GM21619 (cell line): ENCODE data around the gene BTD.

Experiments
- ATAC-seq: cut with Tn5 transposase; IDR thresholded peaks from one replicate; pipeline ENCODE4 v1.9.1; 2021; ENCODE audit not compliant: unreplicated experiment

Gene BTD

GRCh38 chr3:15664144-15664543, 62.6 kb downstream of the BTD start:
- no peak for ATAC-seq

DNA sequence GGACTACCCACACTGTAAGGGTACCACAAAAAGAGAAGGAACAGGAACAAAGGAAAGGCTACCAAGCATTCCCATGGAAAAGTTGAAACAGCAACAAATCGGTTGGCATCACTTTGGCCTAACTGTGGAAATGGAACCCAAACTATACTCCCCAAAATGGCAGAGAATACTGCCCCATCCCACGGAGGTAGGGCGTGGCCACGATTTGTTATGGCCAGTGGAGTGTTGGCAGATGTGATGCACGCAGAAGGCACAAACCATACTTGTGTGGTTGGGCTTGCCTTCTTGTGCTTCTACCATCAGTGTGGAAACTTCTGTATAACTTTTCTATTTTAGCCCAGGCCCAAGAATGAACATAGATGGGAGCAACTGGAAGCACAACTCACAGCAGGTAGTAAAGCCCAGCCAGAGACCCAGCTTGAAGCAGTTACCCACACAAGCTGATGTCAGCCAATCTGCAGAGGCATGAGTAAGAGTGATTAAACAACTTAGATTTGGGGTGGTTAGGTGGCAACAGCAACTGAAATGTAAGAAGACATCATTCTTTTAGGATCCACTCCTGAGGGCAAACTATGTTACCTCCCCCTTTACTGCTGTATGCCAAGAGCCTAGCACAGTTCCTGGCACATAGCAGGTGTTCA, 64.1 kb downstream of the BTD start:
- ATAC-seq = no peak

- ATAC-seq = no peak
Observed at GRCh38 chr3:15666277-15666676, 64.7 kb downstream of the BTD start.

- ATAC-seq = no peak
Observed at GRCh38 chr3:15667484-15667883, 65.9 kb downstream of the BTD start.

DNA sequence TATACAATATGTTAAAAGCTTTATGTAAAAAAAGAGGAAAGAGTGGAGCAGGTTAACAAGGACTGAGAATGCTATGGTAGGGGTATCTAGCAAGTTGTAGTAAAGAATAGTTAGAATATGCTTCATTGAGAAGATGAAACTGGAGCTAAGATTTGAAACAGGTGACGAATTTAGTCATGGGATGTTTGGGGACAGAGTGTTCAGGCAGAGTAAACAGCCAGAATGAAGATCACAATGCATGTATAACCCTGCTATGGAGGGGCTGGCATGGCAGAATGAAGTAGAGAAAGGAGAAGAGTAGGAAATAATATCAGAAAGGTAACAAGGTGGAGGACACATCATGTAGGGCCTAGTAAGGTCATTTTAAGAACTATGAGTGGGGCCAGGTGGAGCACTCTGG, 72.0 kb downstream of the BTD start:
- ATAC-seq = no peak

- ATAC-seq = no peak
Observed at GRCh38 chr3:15676259-15676658, 74.7 kb downstream of the BTD start.

DNA sequence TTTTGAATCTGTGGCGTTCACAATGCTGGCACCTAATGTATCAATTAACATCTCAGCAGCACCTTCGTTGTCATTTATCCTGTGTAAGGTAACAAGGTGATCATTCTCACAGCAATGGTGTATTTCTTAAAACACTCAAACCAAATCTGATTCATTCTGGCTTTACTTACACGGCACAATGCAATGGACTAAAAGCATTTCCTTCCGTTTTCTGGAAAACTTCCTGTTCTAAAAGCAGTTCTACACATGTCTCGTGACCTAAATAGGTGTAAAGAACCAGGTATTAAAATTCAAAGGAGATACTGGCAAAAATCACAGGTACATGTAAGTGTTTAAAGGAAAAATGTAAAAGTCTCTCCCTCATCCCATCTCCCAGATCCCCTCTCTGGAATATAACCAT, 77.8 kb downstream of the BTD start:
- no peak for ATAC-seq

DNA sequence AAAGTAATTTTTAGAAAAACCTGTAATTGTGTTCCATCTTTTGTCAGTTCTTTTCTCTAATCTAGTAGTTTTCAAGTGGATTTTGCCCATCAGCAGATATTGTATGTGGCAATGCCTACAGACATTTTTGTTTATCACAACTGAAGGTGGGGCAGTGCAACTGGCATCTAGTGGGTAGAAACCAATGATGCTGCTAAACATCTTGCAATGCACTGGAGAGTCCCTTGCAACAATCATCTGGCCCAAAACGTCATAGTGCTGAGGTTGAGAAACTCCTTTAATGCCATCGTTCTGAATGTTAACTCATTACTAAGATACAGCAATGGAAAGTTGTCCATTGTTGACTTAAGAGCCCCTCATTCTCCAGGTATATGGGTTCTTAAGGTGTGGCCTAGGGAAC, 80.1 kb downstream of the BTD start:
- ATAC-seq = no peak

- ATAC-seq = no peak
Observed at GRCh38 chr3:15682561-15683185, 81.1 kb downstream of the BTD start.

GRCh38 chr3:15683253-15683652, 81.7 kb downstream of the BTD start:
- no peak for ATAC-seq

GRCh38 chr3:15685927-15686326, 84.4 kb downstream of the BTD start:
- ATAC-seq = no peak

GRCh38 chr3:15690230-15690629, 88.7 kb downstream of the BTD start:
- ATAC-seq = no peak

GRCh38 chr3:15690748-15691147, 89.2 kb downstream of the BTD start:
- no peak for ATAC-seq

- ATAC-seq = no peak
Observed at GRCh38 chr3:15693355-15693754, 91.8 kb downstream of the BTD start.

DNA sequence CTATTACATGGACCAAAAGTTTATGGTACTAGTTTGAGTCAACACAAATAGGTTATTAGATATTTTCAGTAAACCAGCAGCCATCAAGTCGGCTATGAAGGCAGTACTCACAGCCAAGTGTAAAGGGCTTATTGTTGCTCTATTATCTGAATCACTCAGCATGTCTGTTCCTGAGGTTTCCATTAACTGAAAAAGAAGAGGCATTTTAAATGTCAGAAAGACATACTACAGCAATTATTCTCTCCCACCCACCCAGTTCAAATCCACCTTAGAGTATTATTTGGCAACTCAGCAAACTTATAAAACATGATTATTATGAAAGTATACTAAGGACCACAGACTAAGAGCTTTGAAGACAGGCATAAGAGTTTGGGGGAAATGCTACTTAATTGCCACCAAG, 93.1 kb downstream of the BTD start:
- no peak for ATAC-seq
